SU-DHL-6 (cell line): ENCODE results near the gene CHCHD1.

Experiments used
- H2AFZ ChIP-seq: fragments of 200-600 bp; sonication (generic); 2 replicates; pipeline ENCODE4 v1.6.1; 2014; ENCODE audit warnings: low read depth, mild to moderate bottlenecking, moderate library complexity, mixed read lengths, antibody characterized with exemption, low read length; ENCODE audit not compliant: severe bottlenecking
- H3F3A ChIP-seq: fragments of 200-600 bp; shearing (Covaris generic); 2 replicates; pipeline ENCODE4 v1.6.0; 2016; ENCODE audit warnings: antibody characterized with exemption, mild to moderate bottlenecking; ENCODE audit not compliant: insufficient read depth
- H3K27ac ChIP-seq: fragments of 200-600 bp; sonication (generic); 2 replicates; pipeline ENCODE4 v1.5.1; 2016; ENCODE audit warnings: low read depth, mild to moderate bottlenecking, low read length, moderate library complexity, mixed read lengths
- H3K27me3 ChIP-seq: fragments of 200-600 bp; sonication (generic), shearing (Covaris generic); 2 replicates; pipeline ENCODE4 v1.6.0; 2014; ENCODE audit warnings: mild to moderate bottlenecking, low read length
- H3K36me3 ChIP-seq: fragments of 200-600 bp; sonication (generic); 2 replicates; pipeline ENCODE4 v1.6.1; 2014; ENCODE audit warnings: mild to moderate bottlenecking, low read length, mixed read lengths
- H3K4me2 ChIP-seq: fragments of 300-600, 200-600 bp; shearing (Covaris generic), sonication (generic); 2 replicates; pipeline ENCODE4 v1.6.0; 2014; ENCODE audit warnings: low read length, low read depth, mild to moderate bottlenecking; ENCODE audit not compliant: poor library complexity, severe bottlenecking
- H3K4me3 ChIP-seq: fragments of 200-600 bp; sonication (generic); 2 replicates; pipeline ENCODE4 v1.5.1; 2014; ENCODE audit warnings: antibody characterized with exemption, low read length, mild to moderate bottlenecking, mixed read lengths; ENCODE audit not compliant: insufficient read depth, poor library complexity, severe bottlenecking
- H3K79me2 ChIP-seq: fragments of 200-600 bp; sonication (generic); 2 replicates; pipeline ENCODE4 v1.6.1; 2014; ENCODE audit warnings: mild to moderate bottlenecking, low read length, moderate library complexity; ENCODE audit not compliant: insufficient read depth
- H3K9ac ChIP-seq: fragments of 200-600 bp; sonication (generic); 2 replicates; pipeline ENCODE4 v1.7.0; 2014; ENCODE audit warnings: mild to moderate bottlenecking, low read length
- H3K9me2 ChIP-seq: fragments of 200-600 bp; sonication (generic); replicated peaks from 2 replicates; pipeline ENCODE4 v1.6.1; 2014; ENCODE audit warnings: low read length; ENCODE audit not compliant: insufficient read depth
- H3K9me3 ChIP-seq: fragments of 200-600 bp; sonication (generic); 2 replicates; pipeline ENCODE4 v1.6.1; 2014; ENCODE audit warnings: low read length, mixed read lengths; ENCODE audit not compliant: insufficient read depth
- H4K20me1 ChIP-seq: fragments of 200-600 bp; sonication (generic); 2 replicates; pipeline ENCODE4 v1.6.1; 2014; ENCODE audit warnings: low read depth, mild to moderate bottlenecking, antibody characterized with exemption, low read length, moderate library complexity, mixed read lengths
- EZH2phosphoT487 ChIP-seq: fragments of 200-600 bp; sonication (generic), shearing (Covaris generic); conservative IDR thresholded peaks from 2 replicates; pipeline ENCODE4 v1.6.1; 2018; ENCODE audit warnings: mild to moderate bottlenecking, antibody characterized with exemption, low read length, moderate library complexity, mixed read lengths
- TF ChIP-seq, protein P1 (sequence below): fragments of 200-600 bp; sonication (generic); IDR thresholded peaks from one replicate; pipeline ENCODE4 v1.5.1; 2017; ENCODE audit warnings: antibody characterized with exemption, mild to moderate bottlenecking, low read length, moderate library complexity; ENCODE audit not compliant: insufficient read depth, poor library complexity, severe bottlenecking

The CHCHD1 gene

DNA sequence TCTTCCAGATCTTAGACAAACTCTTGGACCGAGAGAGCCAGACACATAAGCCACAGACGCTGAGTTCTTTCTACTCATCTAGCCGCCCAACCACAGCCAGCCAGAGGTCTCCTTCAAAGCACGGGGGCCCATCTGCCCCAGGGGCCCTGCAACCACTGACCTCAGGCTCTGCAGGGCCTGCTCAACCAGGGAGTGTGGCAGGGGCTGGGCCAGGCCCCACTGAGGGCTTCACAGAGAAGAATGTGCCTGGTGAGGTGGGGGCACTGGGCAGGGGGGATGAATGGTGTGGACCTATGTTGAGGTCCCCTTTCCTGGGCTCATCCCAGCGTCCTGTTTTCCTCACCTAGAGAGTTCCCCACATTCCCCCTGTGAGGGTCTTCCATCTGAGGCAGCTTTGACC lies 14.9 kb downstream of the CHCHD1 start:
- Histone ChIP-seq H3K9me3 (no peaks in the 10 kb centered on the region), H4K20me1 (no peaks in the 10 kb centered on the region), H3K4me3 (no peak overlapping the region), H3F3A (no peaks in the 10 kb centered on the region), H2AFZ (no peak overlapping the region), H3K27ac (no peak overlapping the region), H3K9ac (no peak overlapping the region), H3K27me3 (no peaks in the 10 kb centered on the region), H3K36me3 (no peaks in the 10 kb centered on the region), H3K4me2 (no peak overlapping the region), H3K9me2 (no peaks in the 10 kb centered on the region), H3K79me2 (no peaks in the 10 kb centered on the region)
- TF ChIP-seq, protein P1, sequence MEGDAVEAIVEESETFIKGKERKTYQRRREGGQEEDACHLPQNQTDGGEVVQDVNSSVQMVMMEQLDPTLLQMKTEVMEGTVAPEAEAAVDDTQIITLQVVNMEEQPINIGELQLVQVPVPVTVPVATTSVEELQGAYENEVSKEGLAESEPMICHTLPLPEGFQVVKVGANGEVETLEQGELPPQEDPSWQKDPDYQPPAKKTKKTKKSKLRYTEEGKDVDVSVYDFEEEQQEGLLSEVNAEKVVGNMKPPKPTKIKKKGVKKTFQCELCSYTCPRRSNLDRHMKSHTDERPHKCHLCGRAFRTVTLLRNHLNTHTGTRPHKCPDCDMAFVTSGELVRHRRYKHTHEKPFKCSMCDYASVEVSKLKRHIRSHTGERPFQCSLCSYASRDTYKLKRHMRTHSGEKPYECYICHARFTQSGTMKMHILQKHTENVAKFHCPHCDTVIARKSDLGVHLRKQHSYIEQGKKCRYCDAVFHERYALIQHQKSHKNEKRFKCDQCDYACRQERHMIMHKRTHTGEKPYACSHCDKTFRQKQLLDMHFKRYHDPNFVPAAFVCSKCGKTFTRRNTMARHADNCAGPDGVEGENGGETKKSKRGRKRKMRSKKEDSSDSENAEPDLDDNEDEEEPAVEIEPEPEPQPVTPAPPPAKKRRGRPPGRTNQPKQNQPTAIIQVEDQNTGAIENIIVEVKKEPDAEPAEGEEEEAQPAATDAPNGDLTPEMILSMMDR, result no peak
- no peak for TF ChIP-seq EZH2phosphoT487

DNA sequence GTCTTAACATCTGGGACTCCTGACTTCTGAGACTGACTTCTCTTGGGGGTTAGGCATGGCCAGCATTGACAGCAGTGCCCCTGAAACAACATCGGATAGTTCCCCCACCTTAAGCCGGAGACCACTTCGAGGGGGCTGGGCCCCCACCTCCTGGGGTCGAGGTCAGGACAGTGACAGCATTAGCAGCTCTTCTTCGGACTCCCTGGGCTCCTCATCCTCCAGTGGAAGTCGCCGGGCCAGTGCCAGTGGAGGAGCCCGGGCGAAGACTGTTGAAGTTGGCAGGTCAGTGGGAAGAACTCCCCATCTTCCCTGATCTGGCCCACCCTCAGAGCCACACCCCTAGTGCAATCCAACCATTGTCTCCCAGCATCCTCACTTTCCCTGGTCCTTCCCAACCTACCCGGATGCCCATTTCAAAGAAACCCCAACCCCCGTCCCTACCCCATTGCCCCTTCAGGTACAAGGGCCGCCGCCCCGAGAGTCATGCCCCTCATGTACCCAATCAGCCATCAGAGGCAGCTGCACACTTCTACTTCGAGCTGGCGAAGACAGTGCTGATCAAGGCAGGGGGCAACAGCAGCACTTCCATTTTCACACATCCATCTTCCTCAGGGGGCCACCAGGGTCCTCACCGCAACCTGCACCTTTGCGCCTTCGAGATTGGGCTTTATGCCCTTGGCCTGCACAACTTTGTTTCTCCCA lies 15.6 kb downstream of the CHCHD1 start:
- H3K9ac ChIP-seq, result no peak overlapping the region
- H3K36me3 ChIP-seq, result no peaks in the 10 kb centered on the region
- no peak for TF ChIP-seq EZH2phosphoT487
- TF ChIP-seq, protein P1, result no peak
- H3K4me2 ChIP-seq, result no peak overlapping the region
- no peak overlapping the region for H3K27ac ChIP-seq
- H3F3A ChIP-seq, result no peaks in the 10 kb centered on the region
- no peaks in the 10 kb centered on the region for H4K20me1 ChIP-seq
- no peaks in the 10 kb centered on the region for H3K79me2 ChIP-seq
- no peak overlapping the region for H2AFZ ChIP-seq
- H3K9me2 ChIP-seq, result no peaks in the 10 kb centered on the region
- no peaks in the 10 kb centered on the region for H3K27me3 ChIP-seq
- H3K9me3 ChIP-seq, result no peaks in the 10 kb centered on the region
- no peak overlapping the region for H3K4me3 ChIP-seq

DNA sequence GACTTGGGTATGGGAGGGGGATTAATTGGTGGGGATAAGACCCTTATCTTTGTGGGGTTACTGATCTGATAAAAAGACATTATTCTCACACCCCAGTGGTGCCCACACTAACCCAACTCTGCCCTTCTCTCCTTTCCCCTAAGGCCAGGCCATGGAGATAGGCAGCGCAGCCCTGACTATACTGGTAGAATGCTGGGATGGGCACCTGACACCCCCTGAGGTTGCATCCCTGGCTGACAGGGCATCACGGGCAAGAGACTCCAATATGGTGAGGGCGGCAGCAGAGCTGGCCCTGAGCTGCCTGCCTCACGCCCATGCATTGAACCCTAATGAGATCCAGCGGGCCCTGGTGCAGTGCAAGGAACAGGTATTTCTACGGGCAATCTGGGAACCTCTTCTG lies 16.2 kb downstream of the CHCHD1 start:
- no peaks in the 10 kb centered on the region for H4K20me1 ChIP-seq
- H3F3A ChIP-seq, result no peaks in the 10 kb centered on the region
- H3K79me2 ChIP-seq, result no peaks in the 10 kb centered on the region
- H3K27ac ChIP-seq, result no peak overlapping the region
- H2AFZ ChIP-seq, result no peak overlapping the region
- H3K36me3 ChIP-seq, result no peaks in the 10 kb centered on the region
- H3K4me2 ChIP-seq, result no peak overlapping the region
- H3K27me3 ChIP-seq, result no peaks in the 10 kb centered on the region
- TF ChIP-seq EZH2phosphoT487, result no peak
- TF ChIP-seq, protein P1, result no peak
- no peaks in the 10 kb centered on the region for H3K9me2 ChIP-seq
- no peak overlapping the region for H3K9ac ChIP-seq
- H3K4me3 ChIP-seq, result no peak overlapping the region
- no peaks in the 10 kb centered on the region for H3K9me3 ChIP-seq
